ENCODE data around the gene BRD2. TPM values are rescaled to one million over a fixed set of nuclear protein-coding genes. Genes with fewer than 3 reads are reported as not detected.
A peak's percentile ranks its signal among the peaks of the same experiment; 100 is the strongest.

The BRD2 gene
- total RNA-seq, 2 donors from 2014 or later, result 125 to 129 TPM

DNA sequence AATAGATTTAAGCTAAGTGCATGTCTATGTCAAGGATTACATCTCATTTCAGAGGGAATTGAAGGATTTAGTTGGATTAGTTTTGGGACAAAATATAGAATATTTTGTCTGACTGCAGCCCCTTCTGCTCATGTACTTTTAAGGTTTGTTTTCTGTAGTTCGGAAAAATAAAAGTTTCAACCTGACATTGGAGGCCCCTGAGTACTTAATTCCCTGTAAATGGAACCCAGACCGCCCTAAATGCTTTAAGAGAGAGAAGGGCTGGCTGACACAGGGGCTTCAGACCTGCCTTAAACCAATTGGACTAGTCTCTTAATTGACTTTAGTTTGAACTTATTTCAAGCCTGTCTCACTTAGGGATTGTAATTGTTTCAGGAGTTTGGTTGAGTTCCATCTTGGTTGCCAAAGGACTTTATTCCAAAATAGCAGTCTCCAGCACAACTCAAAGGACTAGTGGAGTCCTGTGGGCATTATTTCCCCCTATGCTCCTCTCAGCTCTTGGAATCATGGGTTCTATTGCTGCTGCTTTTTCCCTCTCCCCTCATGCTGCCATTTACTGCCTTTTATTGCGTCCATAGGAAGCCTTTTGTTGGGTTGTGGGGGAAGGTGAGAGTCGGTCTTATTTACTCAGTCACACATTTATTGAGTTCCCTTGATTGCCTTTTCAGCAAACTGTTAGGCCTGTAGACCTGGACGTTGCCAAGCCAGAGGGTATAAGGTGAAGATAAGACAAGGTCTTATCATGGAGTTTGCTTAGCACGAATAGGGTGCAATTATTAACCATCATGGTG is 14.5 kb downstream of the BRD2 start:
- intact Hi-C loops (cut with DNase I), result loop anchor here (5.0 to 10.0 kb wide), 3 partner anchors 46 to 98 kb away; no protein-coding TSS in a partner anchor
- no peak for DNase-seq (ENCODE audit: low spot score)

DNA sequence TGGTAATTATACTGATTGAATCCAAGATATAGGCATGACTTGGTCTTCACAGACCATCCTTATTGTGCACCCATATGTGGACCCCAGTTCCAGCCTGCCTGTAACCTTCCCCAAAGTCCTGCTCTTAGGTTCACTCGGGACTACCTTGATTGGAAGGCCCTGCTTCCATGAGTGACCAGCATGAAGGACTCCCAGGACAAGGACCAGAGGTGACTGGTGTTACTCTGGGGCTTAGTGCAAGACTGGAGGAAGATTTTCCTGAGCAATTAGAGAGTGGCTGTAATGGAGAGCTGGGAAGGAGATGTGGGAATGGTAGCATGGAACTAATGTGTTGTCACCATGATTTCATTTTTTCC is 15.1 kb downstream of the BRD2 start:
- intact Hi-C loops (cut with DNase I), result loop anchor here (5.0 to 10.0 kb wide), 3 partner anchors 46 to 99 kb away; no protein-coding TSS in a partner anchor

DNA sequence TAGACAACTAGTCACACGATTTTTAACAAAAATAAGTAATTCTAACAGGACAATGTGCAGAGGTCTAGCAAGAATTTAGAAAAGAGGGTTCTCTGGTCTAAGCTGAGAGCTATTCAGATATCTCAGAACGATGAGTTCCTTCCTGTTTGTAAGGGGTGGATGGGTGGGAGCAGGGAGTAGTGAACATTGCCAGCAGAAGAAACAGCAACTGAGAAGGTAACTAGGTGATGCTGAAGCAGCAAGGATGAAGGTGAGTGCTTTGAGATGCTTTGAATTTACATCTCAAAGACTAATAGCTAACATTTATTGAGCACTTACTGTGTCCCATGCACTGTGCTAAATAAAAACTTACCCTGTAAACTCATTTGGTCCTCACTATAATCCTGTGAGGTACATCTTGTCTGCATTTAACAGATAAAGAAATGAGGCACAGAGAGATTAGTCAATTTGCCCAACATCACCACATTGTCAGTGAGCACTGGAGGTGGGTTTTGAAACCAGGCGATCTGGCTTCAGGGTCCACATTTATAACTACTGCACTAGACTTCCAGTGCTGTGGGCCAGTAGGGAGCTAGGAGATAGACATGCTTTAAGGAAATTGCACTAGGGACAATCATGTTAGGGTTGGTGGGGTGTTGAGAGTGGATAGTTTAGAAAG is 15.7 kb downstream of the BRD2 start:
- intact Hi-C loops (cut with DNase I), result loop anchor here (5.0 to 10.0 kb wide), 3 partner anchors 47 to 99 kb away; no protein-coding TSS in a partner anchor
- DNase-seq (ENCODE audit: low spot score), result no peak

More for the DNA sequence above, 15.1 kb downstream of the BRD2 start:
- DNase-seq (ENCODE audit: low spot score), result no peak

DNA sequence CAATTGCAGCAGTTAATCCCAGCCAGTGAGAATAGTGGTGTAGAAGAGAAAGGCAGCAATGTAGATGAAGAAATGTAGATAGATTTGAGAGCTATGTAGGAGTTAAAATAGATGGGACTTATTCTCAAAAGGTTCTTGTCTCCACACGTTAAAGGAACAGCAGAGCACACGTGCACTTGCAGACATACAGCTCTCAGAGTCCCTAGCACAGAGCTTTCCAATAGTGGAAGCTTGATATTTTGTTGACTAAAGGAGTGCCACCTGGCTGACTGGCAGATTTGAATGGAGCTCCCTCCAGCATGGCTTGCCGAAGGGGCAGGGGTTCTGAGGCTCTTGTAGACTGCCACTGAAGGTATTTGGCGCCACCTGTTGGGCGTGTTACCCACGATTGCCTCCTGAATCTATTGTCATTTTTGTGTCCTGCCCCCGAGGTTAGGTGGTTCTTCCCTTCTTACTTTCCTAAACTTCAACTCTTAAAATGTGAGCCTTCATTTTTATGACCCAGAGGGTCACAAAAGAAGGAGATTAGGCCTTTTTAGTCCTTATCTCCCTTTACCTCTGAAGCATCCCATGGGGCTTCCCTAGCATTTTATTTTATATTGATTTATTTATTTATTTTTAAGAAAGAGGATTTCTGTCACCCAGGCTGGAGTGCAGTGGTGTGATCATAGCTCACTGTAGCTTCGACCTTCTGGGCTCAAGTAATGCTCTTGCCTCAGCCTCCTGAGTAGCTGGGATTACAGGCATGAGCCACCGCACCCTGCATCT is 16.4 kb downstream of the BRD2 start:
- DNase-seq (ENCODE audit: low spot score), result peak; percentile 96
- intact Hi-C loops (cut with DNase I), result loop anchor here (5.0 to 10.0 kb wide), 4 partner anchors 48 to 100 kb away; no protein-coding TSS in a partner anchor

DNA sequence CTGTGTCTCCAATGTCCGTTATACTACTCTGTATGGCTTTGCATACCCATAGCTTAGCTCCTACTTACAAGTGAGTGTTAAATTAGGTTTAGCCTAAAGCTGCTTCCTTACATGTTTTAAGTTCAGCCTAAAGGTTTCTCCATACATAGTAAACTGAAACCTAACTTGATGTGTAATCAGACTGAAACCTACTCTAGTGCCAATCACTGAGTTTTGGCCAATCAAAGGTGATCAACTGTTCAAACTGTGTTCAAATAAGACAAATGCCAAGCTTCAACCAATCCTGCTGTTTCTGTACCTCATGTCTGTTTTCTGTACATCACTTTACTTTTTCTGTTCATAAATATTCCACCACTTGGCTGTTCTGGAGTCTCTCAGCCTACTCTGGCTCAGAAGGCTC is 21.0 kb downstream of the BRD2 start:
- DNase-seq (ENCODE audit: low spot score), result no peak
- intact Hi-C loops (cut with DNase I), result loop anchor here (5.0 to 10.0 kb wide), 2 partner anchors 102 to 105 kb away; no protein-coding TSS in a partner anchor

DNA sequence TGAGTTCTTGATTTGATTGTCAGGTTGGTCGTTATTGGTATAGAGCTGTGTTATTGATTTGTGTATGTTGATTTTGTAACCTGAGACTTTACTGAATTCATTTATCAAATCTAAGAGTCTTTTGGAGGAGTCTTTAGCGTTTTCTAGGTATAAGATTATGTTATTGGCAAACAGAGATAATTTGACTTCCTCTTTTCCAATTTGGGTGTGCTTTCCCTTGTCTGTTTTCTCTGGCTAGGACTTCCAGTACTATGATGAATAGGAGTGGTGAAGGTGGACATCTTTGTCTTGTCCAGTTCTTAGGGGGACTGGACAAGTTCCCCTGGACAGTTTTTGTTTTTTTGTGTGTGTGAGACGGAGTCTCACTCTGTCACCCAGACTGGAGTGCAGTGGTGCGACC is 23.6 kb downstream of the BRD2 start:
- DNase-seq (ENCODE audit: low spot score), result no peak
- intact Hi-C loops (cut with DNase I), result no loop called here

DNA sequence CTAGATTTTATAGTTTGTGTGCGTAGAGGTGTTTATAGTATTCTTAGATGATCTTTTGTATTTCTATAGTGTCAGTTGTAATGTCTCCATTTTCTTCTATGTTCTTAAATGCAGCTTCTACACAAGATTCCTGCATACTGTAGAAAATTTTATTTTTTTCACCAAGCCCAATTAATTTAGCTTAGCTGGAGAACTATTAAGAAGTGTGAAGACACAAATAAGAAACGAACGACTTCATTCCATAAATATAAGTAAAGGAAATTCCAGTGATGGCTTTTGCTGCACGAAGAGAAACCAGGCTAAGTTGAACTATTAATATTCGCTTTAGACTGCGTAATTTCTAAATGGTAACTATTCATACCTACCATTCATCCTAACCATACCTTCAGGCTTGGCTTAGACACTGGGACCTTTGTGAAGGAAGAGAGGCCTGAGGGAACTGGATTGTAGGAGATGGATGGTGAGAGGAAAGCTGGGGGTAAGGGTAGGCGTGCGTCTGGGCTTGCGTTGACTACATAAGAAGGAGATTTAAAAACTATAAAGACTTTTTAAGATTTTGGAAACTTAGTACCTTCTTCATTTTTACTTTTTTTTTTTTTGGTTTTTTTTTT is 25.1 kb downstream of the BRD2 start:
- intact Hi-C loops (cut with DNase I), result no loop called here
- no peak for DNase-seq (ENCODE audit: low spot score)

DNA sequence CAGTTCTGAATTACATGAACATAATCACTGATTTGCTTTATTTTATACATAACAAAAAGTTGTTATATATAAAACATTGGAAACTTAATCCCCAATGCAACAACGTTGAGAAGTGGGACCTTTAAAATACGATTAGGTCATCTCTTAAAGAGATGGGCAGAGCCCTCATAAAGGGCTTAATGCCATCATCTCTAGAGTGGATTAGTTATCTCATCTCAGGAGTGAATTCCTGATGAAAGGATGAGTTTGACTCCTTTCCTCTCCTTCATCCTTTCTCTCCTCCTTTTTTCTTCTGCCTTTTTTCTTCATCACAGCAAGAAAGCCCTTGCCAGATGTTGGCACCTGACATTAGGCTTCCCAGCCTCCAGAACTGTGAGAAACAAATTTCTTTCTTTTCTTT is 27.1 kb downstream of the BRD2 start:
- intact Hi-C loops (cut with DNase I), result no loop called here
- DNase-seq (ENCODE audit: low spot score), result no peak

DNA sequence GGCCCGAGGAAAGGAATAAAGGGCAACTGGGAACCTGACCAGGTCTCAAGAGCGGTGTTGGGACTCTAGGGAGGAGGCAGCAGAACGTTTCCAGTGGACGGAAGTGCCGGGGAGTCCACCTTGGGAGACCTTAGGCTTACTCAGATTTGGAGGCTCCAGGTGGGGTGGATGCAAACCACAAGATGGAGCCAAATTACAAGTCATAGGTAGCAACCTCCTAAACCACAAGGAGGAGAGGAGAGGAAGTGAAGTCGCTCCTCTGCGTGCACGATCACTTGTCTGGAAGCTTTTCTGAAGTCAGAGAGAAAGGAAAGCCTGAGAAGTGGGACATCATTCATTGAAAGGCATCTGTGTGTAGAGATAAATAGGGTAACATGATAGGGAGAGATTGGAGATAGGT is 31.7 kb downstream of the BRD2 start:
- DNase-seq (ENCODE audit: low spot score), result no peak
- intact Hi-C loops (cut with DNase I), result no loop called here

DNA sequence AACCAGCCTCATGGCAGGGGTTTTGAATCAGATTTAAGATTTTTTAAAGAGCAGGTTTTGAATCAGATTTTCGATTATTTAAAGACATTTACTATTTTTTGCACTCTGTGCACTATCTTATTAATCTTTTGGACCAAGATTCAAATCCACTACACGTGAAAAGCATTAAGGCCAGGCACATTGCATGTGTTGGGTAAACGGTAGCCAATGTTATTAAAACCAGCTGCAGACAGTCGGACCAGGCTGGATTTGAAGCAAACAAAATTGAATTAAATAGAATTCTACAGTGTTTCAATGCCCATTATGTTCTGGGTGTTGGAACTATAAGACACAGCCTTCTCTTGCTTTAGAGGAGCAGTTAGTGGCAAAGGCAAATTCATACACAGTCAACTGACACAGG is 33.3 kb downstream of the BRD2 start:
- DNase-seq (ENCODE audit: low spot score), result no peak
- intact Hi-C loops (cut with DNase I), result no loop called here

DNA sequence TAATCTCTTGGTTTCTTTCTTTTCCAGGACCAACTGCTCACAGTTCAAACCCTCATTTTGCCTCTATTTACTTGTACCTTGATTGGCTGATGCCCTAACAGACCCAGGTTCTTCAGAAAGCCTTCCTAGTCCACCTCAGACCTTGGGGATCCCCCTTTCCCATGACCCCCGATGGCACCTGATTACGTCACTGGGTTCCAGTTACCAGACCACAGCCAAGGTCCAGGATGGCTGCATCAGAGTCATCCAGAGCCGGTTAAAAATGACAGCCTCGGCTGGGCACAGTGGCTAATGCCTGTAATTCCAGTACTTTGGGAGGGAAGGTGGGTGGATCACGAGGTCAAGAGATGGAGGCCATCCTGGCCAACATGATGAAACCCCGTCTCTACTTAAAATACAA is 36.5 kb downstream of the BRD2 start:
- no peak for DNase-seq (ENCODE audit: low spot score)
- intact Hi-C loops (cut with DNase I), result no loop called here

DNA sequence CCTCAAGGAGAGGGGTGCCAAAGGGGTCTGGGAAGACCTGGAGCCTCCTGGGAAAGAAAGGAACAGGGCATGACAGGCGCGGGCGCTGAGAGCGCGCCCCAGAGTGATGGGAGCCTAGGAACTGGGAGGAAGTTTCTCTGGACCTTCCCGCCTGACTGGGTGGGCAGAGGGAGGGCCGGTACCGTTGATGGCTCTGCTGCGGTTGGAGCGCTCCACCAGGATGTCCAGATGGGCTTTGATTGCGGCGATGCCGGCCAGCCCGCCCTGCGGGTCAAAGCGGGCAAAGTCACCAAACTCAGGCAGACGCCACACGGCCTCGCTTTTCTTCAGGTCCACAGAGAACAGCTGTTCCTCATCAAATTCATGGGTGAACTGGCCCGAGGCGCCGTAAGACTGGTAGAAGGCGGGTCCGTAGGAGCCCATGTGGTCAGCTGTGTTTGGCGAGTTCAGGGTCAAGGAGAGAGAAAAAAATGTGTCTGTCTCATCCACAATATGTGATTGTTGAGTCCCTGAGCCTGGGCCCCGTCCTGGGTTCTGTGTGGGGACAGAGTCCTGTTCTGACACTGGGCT is 39.5 kb downstream of the BRD2 start:
- DNase-seq (ENCODE audit: low spot score), result no peak
- intact Hi-C loops (cut with DNase I), result no loop called here

DNA sequence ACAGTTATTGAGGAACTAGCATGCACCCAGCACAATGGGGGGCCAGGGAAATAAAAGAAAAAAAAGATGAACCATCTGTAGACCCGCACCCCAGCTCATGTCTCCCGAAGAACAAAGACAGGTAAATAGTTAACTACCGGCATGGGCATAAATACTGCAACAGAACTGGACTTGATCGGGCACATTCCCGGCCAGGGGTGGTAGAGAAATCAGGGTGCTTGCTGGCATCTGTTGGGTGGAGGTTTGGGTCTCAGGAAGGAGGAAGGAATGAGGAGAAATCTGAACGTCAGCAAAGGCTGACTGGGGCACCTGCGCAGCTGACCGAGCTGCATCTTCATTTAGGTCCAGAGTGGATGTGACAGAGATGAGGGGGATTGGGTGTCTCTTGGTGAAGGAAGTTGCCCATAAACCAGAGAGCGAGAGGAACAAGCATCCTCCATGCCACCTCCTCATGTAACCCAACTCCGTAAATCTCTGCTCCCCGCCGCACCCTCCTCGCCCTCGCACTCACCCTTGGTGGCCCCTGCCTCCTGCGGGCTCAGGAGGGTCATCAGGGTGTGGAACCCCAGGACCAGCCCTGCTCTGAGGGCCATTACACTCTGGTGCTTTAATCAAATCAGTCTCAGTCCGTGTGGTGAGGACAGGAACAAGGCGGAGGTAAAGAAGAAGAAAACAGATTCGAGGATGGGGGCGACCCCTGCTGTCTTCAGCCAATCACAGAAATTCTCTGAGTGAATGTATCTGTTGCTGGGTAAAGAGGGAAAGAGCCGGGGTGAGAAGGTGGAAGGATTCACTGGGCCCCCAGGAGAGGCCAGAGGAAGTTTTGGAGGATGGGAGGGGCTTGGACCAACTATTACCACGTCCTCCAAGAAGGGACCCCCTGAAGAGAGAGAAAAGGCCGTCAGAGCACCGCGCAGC is 40.8 kb downstream of the BRD2 start, which contains the start of gene HLA-DOA:
HLA-DOA (minus strand) TSS at position 648 of the 918 bp plus-strand sequence.
- intact Hi-C loops (cut with DNase I), result no loop called here

DNA sequence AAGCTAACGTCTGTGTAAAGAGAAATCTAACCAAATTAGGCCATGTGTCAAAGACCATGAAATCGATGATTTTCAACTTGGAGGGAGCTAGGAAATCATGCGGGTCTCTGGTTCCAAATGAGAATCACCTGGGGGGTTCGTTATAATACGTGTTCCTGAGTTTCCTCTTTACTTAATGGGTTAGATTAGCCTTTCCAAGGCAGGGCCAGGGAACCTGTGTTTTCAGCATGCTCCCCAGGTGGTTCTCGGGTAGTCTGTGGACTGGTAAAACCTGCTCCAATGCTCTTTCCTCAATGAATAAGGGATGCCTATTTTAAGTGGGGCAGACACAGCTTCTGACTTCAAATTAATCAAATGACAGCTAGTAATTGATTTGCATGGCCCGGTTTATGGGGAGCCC is 42.0 kb downstream of the BRD2 start:
- DNase-seq (ENCODE audit: low spot score), result no peak
- intact Hi-C loops (cut with DNase I), result loop anchor here in 1 of 2 donors (5.0 kb wide), 1 partner anchor 232 kb away; no protein-coding TSS in a partner anchor

More for the DNA sequence above, 40.8 kb downstream of the BRD2 start, which contains the start of gene HLA-DOA:
- DNase-seq (ENCODE audit: low spot score), result no peak

DNA sequence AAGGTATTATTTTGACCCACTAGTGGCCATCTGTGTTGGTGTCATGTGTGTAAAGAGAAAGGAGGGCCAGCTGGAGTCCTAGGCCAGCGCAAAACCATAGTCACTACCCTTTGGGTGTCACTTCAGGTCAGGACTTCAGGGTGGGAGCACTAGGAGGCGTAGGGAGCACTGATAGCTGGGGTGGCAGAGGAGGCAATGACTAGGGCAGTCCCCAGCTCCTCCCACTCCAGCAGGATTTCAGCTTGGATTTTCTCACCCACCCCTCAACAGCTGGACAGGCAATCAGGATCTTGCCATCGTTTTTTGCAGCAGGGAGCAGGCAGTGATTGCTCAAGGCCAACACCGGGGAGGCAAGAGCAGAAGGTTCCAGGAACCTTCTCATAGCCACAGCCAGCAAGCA is 45.2 kb downstream of the BRD2 start:
- intact Hi-C loops (cut with DNase I), result loop anchor here in 1 of 2 donors (5.0 kb wide), 1 partner anchor 229 kb away; no protein-coding TSS in a partner anchor
- no peak for DNase-seq (ENCODE audit: low spot score)

DNA sequence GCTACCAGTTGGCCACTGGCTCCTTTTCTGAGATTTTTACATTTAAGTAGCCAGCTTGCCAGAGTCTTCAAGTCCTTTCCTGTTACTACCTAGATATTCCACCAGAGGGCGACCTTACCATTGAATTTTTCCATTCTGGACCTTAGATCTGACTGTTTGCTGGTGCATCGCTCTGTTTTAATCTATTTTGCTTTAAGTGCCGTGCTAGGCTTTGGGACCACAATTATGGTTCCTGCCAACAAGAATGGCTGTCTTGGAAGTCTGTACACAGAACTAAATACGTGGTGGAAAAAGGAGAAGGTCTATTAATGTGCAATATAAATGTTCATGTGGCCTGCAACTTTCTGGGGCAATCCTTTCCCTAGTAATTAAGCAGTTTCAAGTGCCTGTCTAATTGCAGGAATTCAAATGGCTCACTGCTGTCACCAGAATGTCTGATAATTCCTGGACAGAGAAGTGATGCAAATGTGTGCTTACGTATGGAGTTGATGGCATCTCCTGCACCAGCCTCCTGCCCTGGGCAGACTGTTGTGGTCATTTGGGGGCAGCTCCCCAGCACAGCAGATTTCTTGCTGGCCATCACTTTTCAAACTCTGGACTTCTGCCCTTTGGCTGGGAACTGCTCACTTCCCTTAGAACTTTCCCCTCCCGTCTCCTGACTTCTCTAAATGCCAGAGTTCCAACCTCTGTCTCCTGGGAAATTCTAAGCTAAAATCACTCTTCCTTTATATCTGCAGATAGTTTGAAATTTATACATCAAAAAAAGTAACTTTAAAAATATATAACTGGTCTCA is 46.6 kb downstream of the BRD2 start:
- intact Hi-C loops (cut with DNase I), result loop anchor here (5.0 kb wide), 2 partner anchors 62 to 227 kb away; partner anchors contain the start of gene HLA-DPB1 (in 1 of the 2)
- DNase-seq (ENCODE audit: low spot score), result no peak

DNA sequence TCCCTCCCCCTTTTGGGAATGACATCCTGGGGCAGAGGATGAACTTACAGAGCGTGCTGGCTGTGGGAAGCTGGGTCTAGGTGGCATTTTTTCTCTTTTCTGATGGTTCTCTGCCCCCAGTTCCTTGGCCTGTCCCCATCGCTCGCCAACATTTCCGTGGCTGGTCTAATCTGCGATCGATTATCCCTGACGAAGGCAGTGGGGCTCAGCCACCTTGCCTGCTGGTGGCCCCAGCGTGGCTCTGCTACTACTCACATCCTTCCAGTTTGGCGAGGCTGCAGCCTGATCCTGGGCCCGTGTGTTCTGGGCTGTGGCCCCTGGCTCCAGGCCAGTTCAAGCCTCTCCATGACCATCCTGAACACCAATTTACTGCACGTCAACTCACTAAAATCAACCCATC is 47.4 kb downstream of the BRD2 start:
- no peak for DNase-seq (ENCODE audit: low spot score)
- intact Hi-C loops (cut with DNase I), result loop anchor here in 1 of 2 donors (5.0 kb wide), 1 partner anchor 62 kb away; the partner anchor contains the start of gene HLA-DPB1
